GM19025 (cell line): ENCODE results near the gene KRT2.

ENCODE experiments used
- ATAC-seq: cut with Tn5 transposase; IDR thresholded peaks from one replicate; pipeline ENCODE4 v1.9.1; 2021; ENCODE audit warnings: mild to moderate bottlenecking, low read depth, moderate library complexity; ENCODE audit not compliant: unreplicated experiment

KRT2 gene

DNA sequence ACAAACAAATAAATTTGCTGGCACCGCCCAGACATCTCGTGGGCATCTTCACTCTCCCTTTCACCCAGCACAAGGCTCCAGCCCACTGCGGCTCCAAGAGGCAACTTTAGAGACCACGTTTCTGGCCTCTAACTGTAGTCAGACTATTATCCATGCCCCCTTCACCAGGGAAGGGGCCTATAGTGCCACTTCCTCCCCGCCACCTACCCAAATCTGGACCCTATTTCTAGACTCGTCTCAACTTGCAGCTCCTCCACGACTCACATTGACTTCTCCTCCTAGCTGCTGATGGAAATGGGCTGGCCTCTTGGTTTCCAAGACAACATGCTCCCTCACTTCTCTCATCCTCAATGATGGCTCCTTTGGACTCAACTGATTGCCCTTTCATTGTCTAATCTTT lies 15.9 kb upstream of the KRT2 start:
- no peak for ATAC-seq

DNA sequence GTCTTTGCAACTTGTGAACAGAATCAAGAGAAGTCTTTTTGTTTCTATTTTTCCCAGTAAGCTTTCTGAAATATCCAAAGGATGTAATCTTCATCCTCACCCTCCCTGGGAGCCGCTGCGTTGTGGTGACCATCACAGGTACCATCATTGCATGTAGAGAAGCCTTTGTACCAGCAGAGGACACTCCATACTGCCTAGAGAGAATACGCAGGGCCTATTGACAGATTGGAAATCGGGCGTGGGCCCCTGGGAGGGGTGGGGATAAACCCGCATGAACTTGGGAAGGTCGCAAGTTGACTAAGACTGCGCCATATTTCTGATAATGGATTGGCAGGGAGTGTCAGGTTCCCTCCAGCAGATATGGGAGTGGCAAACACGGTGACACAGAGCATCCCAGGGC lies 15.5 kb upstream of the KRT2 start:
- ATAC-seq: no peak

GRCh38 chr12:52666471-52666870 lies 14.5 kb upstream of the KRT2 start:
- ATAC-seq: no peak

GRCh38 chr12:52663420-52663819 lies 11.4 kb upstream of the KRT2 start:
- no peak for ATAC-seq

DNA sequence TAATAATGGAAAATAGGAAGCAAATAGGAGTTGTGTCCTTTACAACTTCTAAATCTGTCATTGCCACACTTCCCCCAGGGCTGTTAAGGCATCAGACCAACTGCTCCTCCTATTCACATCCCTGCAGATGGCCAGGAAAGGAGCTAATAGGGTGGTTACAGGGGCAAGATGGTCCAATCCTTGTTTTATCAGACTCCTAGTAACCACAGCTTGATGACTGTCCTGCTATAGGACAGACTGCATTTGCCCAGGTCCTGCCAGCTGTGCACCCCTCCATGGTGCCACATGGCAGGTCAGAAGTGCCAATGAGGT lies 10.9 kb upstream of the KRT2 start:
- no peak for ATAC-seq

DNA sequence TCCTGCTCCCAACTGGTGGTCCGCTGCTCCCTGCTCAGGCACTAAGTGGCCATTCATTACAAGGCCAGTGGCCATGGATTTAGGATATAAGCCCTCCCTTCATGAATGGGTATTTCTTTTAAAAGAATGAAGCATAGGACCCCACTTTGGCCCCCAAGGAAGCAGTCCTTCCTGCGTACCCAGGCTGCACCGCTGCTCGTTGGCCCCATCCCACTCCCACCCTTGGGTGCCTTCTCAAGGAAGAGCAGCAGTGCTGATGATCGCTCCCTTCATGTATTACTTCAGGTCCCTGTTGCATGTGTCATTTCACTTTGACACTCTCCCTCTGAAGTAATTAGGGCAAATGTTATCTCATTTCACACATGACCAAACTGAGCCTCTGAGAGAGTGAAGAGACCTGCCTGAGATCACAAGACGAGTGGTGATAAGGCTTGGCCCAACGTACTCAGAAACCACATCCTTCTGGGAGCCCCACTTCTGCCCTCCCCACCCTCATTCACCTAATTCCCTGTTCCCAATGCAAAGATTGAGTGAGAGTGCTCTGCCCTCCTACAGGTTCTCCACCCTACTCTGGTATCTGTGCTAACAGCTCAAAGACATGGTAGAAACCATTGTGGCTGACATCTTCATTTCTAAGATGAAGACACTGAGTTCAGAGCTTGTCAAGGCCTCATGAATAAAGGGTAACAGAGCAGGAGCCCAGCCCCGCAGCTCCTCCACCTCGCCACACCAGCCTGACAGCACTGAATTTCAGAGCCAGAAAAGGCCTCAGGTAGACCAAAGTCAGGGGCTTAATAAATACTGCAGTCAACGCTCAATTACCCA lies 10.3 kb upstream of the KRT2 start:
- no peak for ATAC-seq

- ATAC-seq: no peak
Measured at GRCh38 chr12:52661668-52662067, 9.7 kb upstream of the KRT2 start.

DNA sequence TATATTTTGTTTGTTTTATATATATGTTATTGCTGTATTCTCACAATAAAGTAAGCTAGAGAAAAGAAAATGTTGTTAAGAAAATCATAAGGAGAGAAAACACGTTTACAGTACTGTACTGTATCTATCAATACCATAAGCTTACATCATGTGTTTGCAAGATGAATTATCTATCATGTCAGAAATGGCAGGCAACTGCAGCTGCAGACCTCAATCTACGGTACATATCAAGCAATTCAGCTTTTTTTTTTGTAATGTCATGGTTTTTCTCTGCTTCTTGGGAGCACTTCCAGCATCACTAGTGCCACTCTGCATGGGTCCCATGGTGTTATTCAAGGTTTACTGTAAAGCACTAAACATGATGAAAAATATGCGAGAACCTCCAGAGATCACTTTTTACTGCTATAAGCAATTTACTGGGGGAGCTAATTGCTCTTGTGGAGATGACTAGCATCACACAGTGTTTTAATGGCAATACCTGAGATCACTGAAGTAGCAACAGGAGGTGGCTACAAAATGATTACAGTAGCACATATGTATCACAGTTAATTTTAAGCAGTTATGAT lies 9.0 kb upstream of the KRT2 start:
- ATAC-seq: no peak

DNA sequence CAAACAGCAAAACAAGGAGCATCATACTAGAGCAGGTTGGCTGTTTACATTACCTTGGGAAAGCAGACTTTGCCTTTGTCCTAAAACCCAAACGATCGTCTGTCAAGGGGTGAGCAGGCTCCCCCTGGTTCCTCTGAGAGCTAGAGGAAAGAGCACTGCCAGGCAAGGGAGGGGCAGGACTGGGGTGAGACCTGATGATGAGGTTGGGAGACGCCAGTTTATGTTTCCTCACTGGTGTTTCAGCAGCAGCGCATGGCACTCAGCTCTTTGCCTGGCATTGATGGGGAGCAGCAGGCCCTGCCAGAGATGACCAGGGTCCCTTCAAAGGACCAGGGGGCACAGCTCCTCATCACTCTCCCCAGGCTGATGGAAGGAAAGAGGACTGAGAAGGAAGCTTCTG lies 7.9 kb upstream of the KRT2 start:
- no peak for ATAC-seq

- ATAC-seq: no peak
Measured at GRCh38 chr12:52659395-52659794, 7.4 kb upstream of the KRT2 start.

GRCh38 chr12:52658196-52658595 lies 6.2 kb upstream of the KRT2 start:
- no peak for ATAC-seq

GRCh38 chr12:52657250-52657902 lies 5.4 kb upstream of the KRT2 start:
- no peak for ATAC-seq

DNA sequence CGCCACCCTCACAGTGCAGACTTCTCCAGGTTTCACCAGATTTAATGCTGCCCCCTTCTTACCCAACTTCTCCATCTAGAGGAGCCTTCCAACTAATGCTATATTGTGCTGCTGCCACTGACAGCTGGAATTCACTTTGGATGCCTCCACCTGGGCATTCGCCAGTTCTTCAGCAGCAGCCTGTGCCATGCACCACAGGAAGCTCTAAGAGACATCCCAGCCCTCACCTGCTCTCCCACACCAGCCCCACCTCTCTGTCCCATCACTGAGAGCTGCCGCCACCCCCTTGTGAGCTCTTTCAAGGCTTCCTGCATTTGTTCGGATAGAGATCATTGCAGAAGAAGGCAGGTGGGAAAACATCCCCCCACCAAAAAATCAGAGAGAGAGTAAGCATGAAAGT lies 4.6 kb upstream of the KRT2 start:
- ATAC-seq: no peak

GRCh38 chr12:52655720-52656124 lies 3.7 kb upstream of the KRT2 start:
- ATAC-seq: no peak

- no peak for ATAC-seq
Measured at GRCh38 chr12:52655251-52655650, 3.2 kb upstream of the KRT2 start.

DNA sequence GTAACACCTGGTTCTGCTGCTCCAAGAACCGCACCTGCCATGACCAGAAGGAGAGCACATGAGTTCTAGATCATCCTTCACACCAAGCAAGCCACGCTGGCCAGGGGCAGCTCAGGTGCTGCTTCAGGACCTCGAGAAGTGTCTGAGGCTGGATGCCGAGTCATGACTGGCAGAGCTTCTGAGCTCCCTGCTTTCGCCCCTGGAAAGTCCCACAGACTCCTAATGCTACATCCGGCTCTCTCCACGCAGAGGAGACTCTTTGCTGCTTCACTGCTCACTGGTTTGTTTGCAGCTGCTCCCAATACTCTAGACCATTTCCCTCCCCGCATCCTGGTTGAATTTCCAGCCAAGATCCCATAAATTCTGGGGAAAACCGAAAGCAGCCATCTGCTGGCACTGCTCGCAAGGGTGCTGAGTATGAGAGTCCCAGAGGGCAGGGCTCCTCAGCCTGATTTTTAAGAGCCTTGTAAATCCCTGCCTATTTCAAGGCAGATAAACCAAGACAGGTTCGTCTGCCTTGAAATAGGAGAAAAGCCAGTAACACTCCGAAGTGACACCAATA lies 1.4 kb downstream of the KRT2 start:
- ATAC-seq: no peak

- ATAC-seq: no peak
Measured at GRCh38 chr12:52649066-52649465, 2.9 kb downstream of the KRT2 start.

DNA sequence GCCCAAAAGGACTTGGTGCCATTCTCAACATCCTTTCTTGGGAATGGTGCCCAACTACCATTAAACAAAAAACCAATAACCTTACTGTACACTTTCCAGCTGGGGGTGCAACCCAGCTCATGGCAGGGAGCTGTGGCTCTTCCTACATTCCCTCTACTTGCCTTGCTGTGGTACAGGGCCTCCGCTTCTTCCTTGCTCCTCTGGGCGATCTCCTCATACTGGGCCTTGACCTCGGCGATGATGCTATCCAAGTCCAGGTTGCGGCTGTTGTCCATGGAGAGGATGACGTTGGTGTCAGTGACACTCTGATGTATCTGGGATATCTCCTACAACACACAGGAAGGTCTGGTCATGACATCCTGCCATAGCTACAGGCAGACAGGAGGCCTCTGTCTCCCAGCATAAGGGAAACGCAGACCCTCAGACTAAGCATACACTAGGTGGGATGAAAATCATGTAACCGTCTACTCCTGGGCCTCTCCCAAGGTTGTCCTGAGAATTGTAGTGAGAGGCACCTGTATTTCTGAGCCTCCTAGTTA lies 3.9 kb downstream of the KRT2 start:
- ATAC-seq: no peak

- no peak for ATAC-seq
Measured at GRCh38 chr12:52647601-52648000, 4.4 kb downstream of the KRT2 start.

- no peak for ATAC-seq
Measured at GRCh38 chr12:52646613-52647012, 5.4 kb downstream of the KRT2 start.

DNA sequence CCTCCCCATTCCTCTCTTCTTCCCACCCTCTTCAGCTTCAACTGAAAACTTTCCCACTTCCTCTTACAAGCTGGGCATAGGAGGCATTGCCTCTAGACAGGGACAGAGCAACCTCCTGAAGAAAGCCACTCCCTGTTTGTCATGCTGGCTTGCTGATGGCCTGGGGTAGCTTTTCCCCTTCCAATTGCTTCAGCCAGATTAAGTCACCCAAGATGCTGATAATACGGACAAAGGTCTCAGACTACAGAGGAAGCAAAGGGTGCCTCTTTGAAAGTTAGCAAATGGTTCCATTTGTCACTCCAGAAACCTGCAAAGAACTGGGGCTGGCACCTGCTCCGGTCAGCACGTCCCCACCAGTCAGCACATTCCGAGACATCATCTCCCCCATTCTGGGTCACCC lies 6.0 kb downstream of the KRT2 start:
- no peak for ATAC-seq
